ENCODE data around the gene MAN2A1. TPM values are rescaled to one million over a fixed set of nuclear protein-coding genes. Genes with fewer than 3 reads are reported as not detected.

Gene MAN2A1
- total RNA-seq, 2 donors from 2014 or later, result 29.6 to 36.2 TPM

DNA sequence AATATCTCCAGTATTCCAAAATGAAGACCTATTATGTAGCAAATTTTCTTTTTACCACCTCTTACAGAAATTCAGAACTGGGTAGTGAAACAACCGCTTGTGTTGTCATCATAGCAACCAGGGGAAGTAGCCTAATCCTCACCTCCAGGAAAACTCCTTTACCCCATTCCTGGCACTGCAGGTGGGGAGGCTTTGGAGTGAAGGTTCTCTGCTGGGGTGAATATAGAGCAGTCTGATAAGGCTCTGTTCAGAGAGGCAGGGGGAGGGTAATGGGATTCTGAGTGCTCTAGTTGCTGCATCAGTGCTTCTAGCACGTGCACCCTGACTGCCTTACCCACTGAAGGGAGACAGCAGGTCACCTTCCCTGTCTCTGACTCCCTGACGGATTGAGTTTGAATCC, 116.2 kb downstream of the MAN2A1 start:
- H3K9me3 ChIP-seq, result no peaks in the 10 kb centered on the region
- H3K27me3 ChIP-seq (replicated peaks; ENCODE audit: insufficient read depth), result no peaks in the 10 kb centered on the region
- H3K4me3 ChIP-seq, result no peak overlapping the region
- no peak for DNase-seq (ENCODE audit: low spot score)
- no peak overlapping the region for H3K27ac ChIP-seq
- WGBS, result 85% methylated on average over 3 of the region's 3 CpGs
- intact Hi-C loops (cut with DNase I), result no loop called here
- H3K4me1 ChIP-seq (replicated peaks), result no peaks in the 10 kb centered on the region
- TF ChIP-seq POLR2A (IDR thresholded peaks at IDR 0.05) (no peak), POLR2AphosphoS5 (IDR thresholded peaks at IDR 0.05) (no peak), CTCF (IDR thresholded peaks at IDR 0.05) (no peak)
- no peaks in the 10 kb centered on the region for H3K36me3 ChIP-seq

- intact Hi-C loops (cut with DNase I), result no loop called here
- H3K4me3 ChIP-seq, result no peak overlapping the region
- 71% methylated on average over 2 of the region's 2 CpGs for WGBS
- no peaks in the 10 kb centered on the region for H3K36me3 ChIP-seq
- H3K27me3 ChIP-seq (replicated peaks; ENCODE audit: insufficient read depth), result no peaks in the 10 kb centered on the region
- TF ChIP-seq CTCF (IDR thresholded peaks at IDR 0.05) (no peak), POLR2A (IDR thresholded peaks at IDR 0.05) (no peak), POLR2AphosphoS5 (IDR thresholded peaks at IDR 0.05) (no peak)
- H3K9me3 ChIP-seq, result no peaks in the 10 kb centered on the region
- H3K27ac ChIP-seq, result no peak overlapping the region
- DNase-seq (ENCODE audit: low spot score), result no peak
- no peaks in the 10 kb centered on the region for H3K4me1 ChIP-seq (replicated peaks)
Observed at GRCh38 chr5:109812698-109813097, 123.0 kb downstream of the MAN2A1 start.

DNA sequence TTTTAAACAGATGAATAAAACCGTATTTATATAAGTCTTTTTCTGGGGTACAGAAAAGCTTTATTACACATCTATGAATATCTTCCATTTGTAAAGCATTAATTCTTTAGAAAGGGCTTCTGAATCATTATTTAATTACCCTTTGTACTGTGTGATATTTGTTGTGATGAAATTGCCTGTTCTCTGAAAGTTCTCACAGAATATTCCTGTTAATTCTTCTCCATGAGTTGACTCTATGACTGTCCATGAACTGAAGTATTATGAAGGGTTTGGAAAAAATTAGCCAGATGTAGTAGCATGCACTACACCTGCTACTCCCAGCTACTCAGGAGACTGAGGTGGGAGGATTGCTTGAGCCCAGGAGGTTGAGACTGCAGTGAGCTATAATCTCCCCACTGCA, 127.0 kb downstream of the MAN2A1 start:
- no peak overlapping the region for H3K4me3 ChIP-seq
- no peaks in the 10 kb centered on the region for H3K4me1 ChIP-seq (replicated peaks)
- H3K27ac ChIP-seq, result no peak overlapping the region
- no peaks in the 10 kb centered on the region for H3K9me3 ChIP-seq
- intact Hi-C loops (cut with DNase I), result no loop called here
- no peak for DNase-seq (ENCODE audit: low spot score)
- no peak for TF ChIP-seq POLR2A (IDR thresholded peaks at IDR 0.05)
- no peak for TF ChIP-seq POLR2AphosphoS5 (IDR thresholded peaks at IDR 0.05)
- TF ChIP-seq CTCF (IDR thresholded peaks at IDR 0.05), result no peak
- H3K36me3 ChIP-seq, result no peaks in the 10 kb centered on the region
- H3K27me3 ChIP-seq (replicated peaks; ENCODE audit: insufficient read depth), result no peaks in the 10 kb centered on the region
- 91% methylated on average over 1 of the region's 1 CpG for WGBS

- no peak for DNase-seq (ENCODE audit: low spot score)
- Histone ChIP-seq H3K4me1 (replicated peaks) (no peaks in the 10 kb centered on the region), H3K27me3 (replicated peaks; ENCODE audit: insufficient read depth) (no peaks in the 10 kb centered on the region), H3K27ac (no peak overlapping the region), H3K4me3 (no peak overlapping the region), H3K9me3 (no peaks in the 10 kb centered on the region), H3K36me3 (no peaks in the 10 kb centered on the region)
- intact Hi-C loops (cut with DNase I), result no loop called here
- no peak for TF ChIP-seq CTCF (IDR thresholded peaks at IDR 0.05)
- TF ChIP-seq POLR2A (IDR thresholded peaks at IDR 0.05), result no peak
- TF ChIP-seq POLR2AphosphoS5 (IDR thresholded peaks at IDR 0.05), result no peak
- 73% methylated on average over 2 of the region's 2 CpGs for WGBS
Observed at GRCh38 chr5:109819878-109820277, 130.2 kb downstream of the MAN2A1 start.

DNA sequence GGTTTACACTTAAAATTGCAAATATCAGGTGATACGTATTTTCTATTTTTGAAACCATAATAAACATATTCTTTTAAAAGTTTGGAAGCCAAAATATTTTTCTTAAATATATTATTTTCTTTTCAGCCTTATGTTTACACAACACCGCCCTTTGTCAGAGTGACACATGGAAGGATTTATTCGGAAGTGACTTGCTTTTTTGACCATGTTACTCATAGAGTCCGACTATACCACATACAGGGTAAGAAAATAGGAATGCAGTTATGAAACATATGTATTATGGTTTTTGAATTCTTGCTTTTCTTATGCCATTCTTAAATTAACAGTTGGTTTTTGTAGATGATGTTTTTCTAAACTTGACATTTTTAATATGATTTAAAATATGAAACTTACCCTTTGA, 133.9 kb downstream of the MAN2A1 start:
- Histone ChIP-seq H3K4me3 (no peak overlapping the region), H3K4me1 (replicated peaks) (no peaks in the 10 kb centered on the region), H3K27me3 (replicated peaks; ENCODE audit: insufficient read depth) (no peaks in the 10 kb centered on the region), H3K36me3 (no peaks in the 10 kb centered on the region), H3K9me3 (no peaks in the 10 kb centered on the region), H3K27ac (no peak overlapping the region)
- DNase-seq (ENCODE audit: low spot score), result no peak
- TF ChIP-seq POLR2AphosphoS5 (IDR thresholded peaks at IDR 0.05), result no peak
- no peak for TF ChIP-seq CTCF (IDR thresholded peaks at IDR 0.05)
- no peak for TF ChIP-seq POLR2A (IDR thresholded peaks at IDR 0.05)
- intact Hi-C loops (cut with DNase I), result no loop called here
- 98% methylated on average over 4 of the region's 4 CpGs for WGBS
